Measurements from ENCODE around the gene NPPA. TPM values are rescaled to one million over a fixed set of nuclear protein-coding genes. Genes with fewer than 3 reads are reported as not detected.

NPPA gene
- total and polyA plus RNA-seq, 10 of the 15 experiments (the other 5 are each of a cell fraction or from before 2014, with no cell fraction given) = 0.31 to 0.39 TPM; not detected in 8

- ChIA-PET CTCF (interaction anchor here (1.5 kb wide), 1 partner anchor 30 kb away, joined by 4 read pairs; no protein-coding TSS in a partner anchor), SMC1A (ENCODE audit: uncharacterized antibody, unreplicated experiment) (interaction anchor here (0.8 kb wide), 1 partner anchor 24 kb away, joined by 3 read pairs; no protein-coding TSS in a partner anchor), RAD21 (ENCODE audit: unreplicated experiment) (no interaction called here), POLR2A (interaction anchor here (0.7 kb wide), 1 partner anchor 70 kb away, joined by 5 read pairs; no protein-coding TSS in a partner anchor)
- intact Hi-C loops (cut with micrococcal nuclease; ENCODE audit: unreplicated experiment) (no loop called here), in situ Hi-C loops (cut with MboI) (no loop called here)
- Histone ChIP-seq H3K9ac (ENCODE audit: control insufficient read depth, insufficient read depth, low read length) (no peak overlapping the region), H4K20me1 (ENCODE audit: control insufficient read depth, insufficient read depth) (no peaks in the 10 kb centered on the region), H3K4me2 (ENCODE audit: control insufficient read depth, insufficient read depth) (no peak overlapping the region), H3K36me3 (ENCODE audit: control insufficient read depth in 2 of 2, insufficient read depth in 2 of 2, low read length in 1 of 2) (no peaks in the 10 kb centered on the region), H3K4me3 (no peak overlapping the region), H3K27ac (ENCODE audit: control insufficient read depth, insufficient read depth) (no peak overlapping the region), H3K27me3 (replicated peaks in 1 of 2; ENCODE audit: control insufficient read depth in 2 of 2, insufficient read depth in 2 of 2, low read length in 1 of 2) (peaks cover 0 to 1% of the 10 kb centered on the region in 2 experiments; a peak in 1 of 4 replicates), H3K4me1 (ENCODE audit: control insufficient read depth, insufficient read depth, low read length) (no peaks in the 10 kb centered on the region), H2AFZ (ENCODE audit: control insufficient read depth, low read depth, low read length) (no peak overlapping the region), H3K9me3 (replicated peaks; ENCODE audit: control insufficient read depth, insufficient read depth, low read length) (no peaks in the 10 kb centered on the region), H3K79me2 (ENCODE audit: control insufficient read depth, insufficient read depth, low read length) (no peaks in the 10 kb centered on the region)
- no peak for ATAC-seq
- no peak for FAIRE-seq
- TF ChIP-seq CUX1 (IDR thresholded peaks at IDR 0.05; ENCODE audit: insufficient replicate concordance, low read depth, low read length) (no peak), BCL11A (IDR thresholded peaks at IDR 0.05; ENCODE audit: low read depth, low read length) (no peak)
- WGBS (ENCODE audit: insufficient coverage, insufficient replicate concordance, low lambda C conversion rate, missing lambda C conversion rate) = 38% methylated on average over 13 of the region's 13 CpGs
- no TSS peak for BruUV-seq (replicated peaks)
- DNase-seq (ENCODE audit: low read depth, low spot score) = no peak
Measured at GRCh38 chr1:11868331-11868980, 20.9 kb upstream of the NPPA start.

Data from GM12878 (cell line).